Lung (tissue), 12 donors: ENCODE results near the gene PRKAB2. TPM values are rescaled to one million over a fixed set of nuclear protein-coding genes. Genes with fewer than 3 reads are reported as not detected.
A peak's percentile ranks its signal among the peaks of the same experiment; 100 is the strongest.

ENCODE experiments used
- ATAC-seq: fragments of 200-7000 bp; cut with Tn5 transposase; one replicate; pipeline ENCODE4 v1.9.1; 2020; ENCODE audit warnings: moderate number of reproducible peaks; ENCODE audit not compliant: insufficient read depth, low FRiP score
- DNase-seq, 3 donors: peaks; one replicate each; pipeline ENCODE4 v3.0.0-alpha.2; 2013 to 2017
- H3K27ac ChIP-seq, 2 donors: one replicate each; pipeline ENCODE4 v1.5.1; 2013; ENCODE audit warnings: mild to moderate bottlenecking in 2 of 2, moderate library complexity in 2 of 2, control low read depth in 1 of 2, inconsistent platforms in 1 of 2, low read depth in 1 of 2, low read length in 1 of 2
- H3K27me3 ChIP-seq, 3 donors: one replicate each; pipeline ENCODE4 v1.5.1; 2013; ENCODE audit warnings: low read length in 2 of 3; ENCODE audit not compliant: control insufficient read depth in 3 of 3, insufficient read depth in 3 of 3
- H3K36me3 ChIP-seq, 4 donors: one replicate each; pipeline ENCODE4 v1.5.1; 2013; ENCODE audit warnings: low read length in 4 of 4, mild to moderate bottlenecking in 1 of 4, moderate library complexity in 1 of 4; ENCODE audit not compliant: control insufficient read depth in 4 of 4, insufficient read depth in 4 of 4
- H3K4me1 ChIP-seq, 5 donors: one replicate each; pipeline ENCODE4 v1.5.1; 2013; ENCODE audit warnings: low read length in 5 of 5, mild to moderate bottlenecking in 2 of 5, moderate library complexity in 1 of 5; ENCODE audit not compliant: control insufficient read depth in 5 of 5, insufficient read depth in 5 of 5
- H3K4me3 ChIP-seq: one replicate; pipeline ENCODE4 v1.5.1; 2013; ENCODE audit warnings: mild to moderate bottlenecking, control low read depth, moderate library complexity
- H3K9ac ChIP-seq, 2 donors: one replicate each; pipeline ENCODE4 v1.5.1; 2013; ENCODE audit warnings: low read length in 2 of 2, control low read depth in 1 of 2; ENCODE audit not compliant: insufficient read depth in 1 of 2
- H3K9me3 ChIP-seq, 4 donors: one replicate each; pipeline ENCODE4 v1.5.1; 2013; ENCODE audit warnings: low read length in 3 of 4, mild to moderate bottlenecking in 1 of 4, moderate library complexity in 1 of 4; ENCODE audit not compliant: control insufficient read depth in 4 of 4, insufficient read depth in 3 of 4
- WGBS, 2 donors: extraction: QIAGEN DNeasy Blood & Tissue Kit; methylation state at CpG; one replicate each; pipeline ENCODE4 v1.1.7; 2013; 5-methylcytosine and 5-hydroxymethylcytosine counted together
- polyA plus RNA-seq, 2 donors: library from polyadenylated mRNA; stranded (reverse); fragments of 200-250 nt; gene quantifications; one replicate each; pipeline ENCODE4 v1.2.1, GENCODE V29; 2013
- total RNA-seq, 2 donors: library from RNA; depleted of rRNA in 1 of 2; stranded (reverse); fragments of >200 nt in 1 of 2; gene quantifications; one replicate each; pipeline ENCODE4 v1.2.1, GENCODE V29; 2014 to 2021
- TF ChIP-seq, protein P1 (sequence below): IDR thresholded peaks from 2 replicates; pipeline ENCODE4 v1.5.1; 2012; ENCODE audit warnings: mild to moderate bottlenecking; ENCODE audit errors: control extremely low read depth, extremely low read depth
- donor health status: control.
- donor health status: control.
- donor health status: Bipolar disorder and iron deficiency.
- donor health status: healthy.
- donor health status: DM: yes; HTN: yes; CAD: no.

PRKAB2 gene
- total and polyA plus RNA-seq, 4 donors, result 4.2 to 25.7 (median 9.0) TPM

DNA sequence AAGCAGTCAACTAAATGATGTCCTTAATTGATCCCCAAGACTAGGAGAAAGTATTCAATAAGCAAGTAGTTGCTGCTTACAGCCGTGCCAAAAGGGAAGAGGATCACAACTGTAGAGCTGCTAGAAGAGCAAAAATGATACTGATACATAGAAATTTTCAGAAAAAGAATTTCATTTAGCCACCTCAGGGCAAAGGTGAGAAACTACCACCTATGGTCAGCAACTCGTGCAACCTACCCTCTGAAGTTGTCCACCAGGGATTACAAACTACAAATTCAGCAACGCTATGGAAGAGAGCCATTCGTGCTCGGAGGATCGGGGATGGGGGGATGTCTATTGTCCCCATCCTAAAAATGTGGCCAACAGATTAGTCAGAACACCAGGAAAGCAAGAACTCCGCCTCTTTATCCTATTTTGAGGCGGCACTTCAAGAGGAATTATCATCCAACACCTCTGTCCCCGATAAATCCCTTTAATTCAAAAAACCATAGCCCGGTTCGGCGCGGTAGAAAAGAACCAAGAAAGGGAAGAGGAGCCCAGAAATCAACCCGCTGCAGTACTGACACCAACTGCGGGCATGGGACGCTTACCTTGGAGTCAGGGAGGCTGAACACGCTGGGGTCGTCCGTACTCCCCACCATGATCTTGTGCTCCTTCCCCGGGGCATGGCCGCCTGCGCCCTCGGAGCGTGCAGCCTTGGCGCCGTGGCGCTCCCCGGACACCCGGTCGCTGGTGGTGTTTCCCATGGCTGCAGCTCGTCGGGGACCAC is 687 bp downstream of the PRKAB2 start:
- 0% methylated on average over 32 of the region's 32 CpGs for WGBS, 2 donors
- DNase-seq (peak in 2 of 3 donors; percentile 43 to 57), ATAC-seq (no peak)
- H3K27me3 ChIP-seq, result no peaks in the 10 kb centered on the region
- H3K4me1 ChIP-seq, result peaks cover 0 to 48% (median 18%) of the 10 kb centered on the region in 5 donors
- peaks cover 0 to 5% (median 2%) of the 10 kb centered on the region in 4 donors for H3K36me3 ChIP-seq
- peak overlapping the region; percentile 87 for H3K4me3 ChIP-seq
- no peaks in the 10 kb centered on the region for H3K9me3 ChIP-seq
- H3K9ac ChIP-seq, result peak overlapping the region; percentile 33 to 59
- TF ChIP-seq, protein P1, sequence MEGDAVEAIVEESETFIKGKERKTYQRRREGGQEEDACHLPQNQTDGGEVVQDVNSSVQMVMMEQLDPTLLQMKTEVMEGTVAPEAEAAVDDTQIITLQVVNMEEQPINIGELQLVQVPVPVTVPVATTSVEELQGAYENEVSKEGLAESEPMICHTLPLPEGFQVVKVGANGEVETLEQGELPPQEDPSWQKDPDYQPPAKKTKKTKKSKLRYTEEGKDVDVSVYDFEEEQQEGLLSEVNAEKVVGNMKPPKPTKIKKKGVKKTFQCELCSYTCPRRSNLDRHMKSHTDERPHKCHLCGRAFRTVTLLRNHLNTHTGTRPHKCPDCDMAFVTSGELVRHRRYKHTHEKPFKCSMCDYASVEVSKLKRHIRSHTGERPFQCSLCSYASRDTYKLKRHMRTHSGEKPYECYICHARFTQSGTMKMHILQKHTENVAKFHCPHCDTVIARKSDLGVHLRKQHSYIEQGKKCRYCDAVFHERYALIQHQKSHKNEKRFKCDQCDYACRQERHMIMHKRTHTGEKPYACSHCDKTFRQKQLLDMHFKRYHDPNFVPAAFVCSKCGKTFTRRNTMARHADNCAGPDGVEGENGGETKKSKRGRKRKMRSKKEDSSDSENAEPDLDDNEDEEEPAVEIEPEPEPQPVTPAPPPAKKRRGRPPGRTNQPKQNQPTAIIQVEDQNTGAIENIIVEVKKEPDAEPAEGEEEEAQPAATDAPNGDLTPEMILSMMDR, result no peak
- peak overlapping the region; percentile 89 to 98 for H3K27ac ChIP-seq

GRCh38 chr1:147169840-147170674 is 2.2 kb downstream of the PRKAB2 start:
- H3K27ac ChIP-seq, result no peak overlapping the region
- DNase-seq (no peak), ATAC-seq (no peak)
- WGBS, 2 donors, result 79 to 85% methylated on average over 6 of the region's 6 CpGs
- no peaks in the 10 kb centered on the region for H3K27me3 ChIP-seq
- H3K36me3 ChIP-seq, result peaks cover 2 to 18% (median 10%) of the 10 kb centered on the region in 4 donors
- TF ChIP-seq, protein P1, result no peak
- H3K9me3 ChIP-seq, result no peaks in the 10 kb centered on the region
- H3K4me1 ChIP-seq, result peaks cover 0 to 48% (median 18%) of the 10 kb centered on the region in 5 donors
- H3K4me3 ChIP-seq, result no peak overlapping the region
- H3K9ac ChIP-seq, result peak overlapping the region in 1 of 2 donors; percentile 20

DNA sequence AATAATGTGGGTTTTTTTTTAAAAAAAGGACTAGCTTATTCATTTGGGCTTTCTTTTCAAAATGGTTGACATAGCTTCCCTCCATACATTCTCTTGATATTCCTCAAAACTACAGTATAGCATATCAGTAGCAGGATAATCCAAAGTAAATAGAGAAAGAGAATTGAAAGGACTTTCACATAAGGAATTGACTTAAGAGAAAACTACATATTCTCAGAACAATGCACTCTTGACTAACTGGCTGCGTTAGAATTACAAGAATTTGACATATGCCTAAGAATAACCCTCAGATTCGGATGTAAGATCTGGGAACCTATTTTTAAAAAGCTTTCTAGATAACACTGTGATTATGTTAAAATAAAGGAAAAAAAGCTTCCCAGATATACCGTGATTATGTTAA is 3.1 kb downstream of the PRKAB2 start:
- no peak overlapping the region for H3K9ac ChIP-seq
- peaks cover 2 to 18% (median 10%) of the 10 kb centered on the region in 4 donors for H3K36me3 ChIP-seq
- TF ChIP-seq, protein P1, result no peak
- H3K9me3 ChIP-seq, result no peaks in the 10 kb centered on the region
- no peak overlapping the region for H3K27ac ChIP-seq
- 75 to 88% methylated on average over 3 of the region's 3 CpGs for WGBS, 2 donors
- no peak overlapping the region for H3K4me3 ChIP-seq
- peaks cover 0 to 43% (median 18%) of the 10 kb centered on the region in 5 donors for H3K4me1 ChIP-seq
- DNase-seq, result no peak
- no peak for ATAC-seq
- no peaks in the 10 kb centered on the region for H3K27me3 ChIP-seq
